ENCODE data around the gene PTPN9.
A peak's percentile ranks its signal among the peaks of the same experiment; 100 is the strongest.
"Not testable (repeated sequence)": the region's sequence is repeated elsewhere in the genome, so short reads cannot be mapped to it uniquely, and the experiment has no call there.

Gene PTPN9

DNA sequence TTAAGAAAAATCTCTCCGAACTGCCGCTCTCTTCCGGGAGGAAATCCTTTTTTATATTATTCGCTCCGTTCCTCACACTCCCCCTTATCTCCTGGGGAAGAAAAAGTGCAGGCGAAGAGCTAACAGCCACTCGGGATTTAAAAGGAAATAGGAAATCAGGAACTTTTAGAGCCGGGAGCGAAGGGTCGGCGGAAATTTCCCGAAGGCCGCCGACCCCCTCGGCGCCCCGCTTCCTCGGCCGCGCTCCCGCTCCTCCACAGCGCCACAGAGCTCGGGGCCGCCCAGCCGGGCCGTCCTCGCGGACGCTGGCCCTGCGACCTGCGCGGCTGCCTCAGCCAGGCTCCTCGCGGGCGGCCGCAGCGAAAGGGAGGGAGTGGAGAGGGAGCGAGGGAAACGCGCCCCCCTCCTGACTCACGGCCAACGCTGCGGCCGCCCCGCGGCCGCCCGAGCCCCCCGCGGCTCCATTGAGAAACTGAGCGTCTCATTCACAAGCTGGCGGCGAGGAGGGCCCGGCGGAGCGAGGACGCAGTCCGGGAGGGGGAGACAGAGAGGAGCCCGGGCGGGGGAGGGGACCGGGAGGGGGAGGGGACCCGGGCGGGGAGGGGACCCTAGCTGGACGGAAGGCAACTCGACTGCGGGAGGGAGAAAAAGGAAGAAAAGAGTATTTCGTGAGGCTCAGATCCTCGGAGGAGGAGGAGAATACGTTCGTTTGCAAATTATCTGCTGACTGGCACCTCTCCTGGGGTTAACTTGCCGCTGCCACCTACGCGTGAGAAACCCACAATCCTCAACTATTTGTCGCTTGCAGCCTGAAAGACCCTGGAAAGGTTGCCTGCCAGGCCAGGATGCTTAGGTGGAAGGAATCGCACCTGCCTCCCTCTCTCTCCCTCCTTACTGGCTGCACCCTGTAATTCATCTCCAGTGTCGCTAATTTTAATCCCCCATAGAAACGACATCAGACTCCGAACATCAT, at the start of gene PTPN9:
TSS of gene PTPN9 (minus strand) at position 368 of the 973 bp plus-strand sequence. CDS start 539 bp downstream, outside the sequence.
- DNase-seq, result peak; percentile 65

DNA sequence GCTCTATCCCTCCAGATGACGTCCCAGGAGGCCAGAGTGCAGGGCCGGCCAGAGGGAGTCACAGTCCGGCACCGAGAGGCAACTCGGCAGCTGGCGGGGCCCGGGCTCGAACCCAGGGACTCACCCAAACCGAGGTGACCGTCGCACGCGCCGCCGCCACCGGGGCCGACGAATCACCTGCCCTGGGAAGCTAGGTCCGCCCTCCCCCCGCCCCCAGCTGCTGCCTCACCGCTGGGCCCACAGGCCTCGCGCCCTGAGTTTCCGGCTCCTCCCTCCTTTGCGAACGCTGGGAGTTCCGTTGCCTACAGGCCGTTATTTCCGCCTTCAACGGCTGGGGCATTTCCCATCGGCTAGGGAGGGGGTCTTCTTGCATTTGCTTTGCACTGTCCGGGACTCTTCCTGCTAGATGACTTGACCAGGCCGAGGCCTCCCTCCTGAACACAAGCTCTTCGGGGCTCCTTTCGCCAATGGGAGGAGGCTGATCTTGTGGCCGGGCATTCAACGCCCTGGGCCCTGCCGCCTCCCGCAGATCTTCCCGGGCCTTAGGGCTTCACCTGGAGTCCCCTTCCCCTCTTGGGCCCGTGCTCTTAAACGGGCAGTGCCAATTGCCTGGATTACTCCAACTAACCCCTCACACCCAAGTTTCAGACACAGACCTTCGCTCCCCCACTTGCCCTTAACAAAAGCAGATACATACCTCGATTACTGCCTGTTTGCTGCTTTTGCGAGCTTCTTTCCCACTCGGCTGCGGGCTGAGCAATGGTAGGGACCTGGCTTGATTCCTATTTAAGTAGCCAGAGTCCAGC, 46.6 kb upstream of the PTPN9 start, which contains the start of gene SNUPN:
TSS of gene SNUPN (minus strand) at position 184 of the 806 bp plus-strand sequence. CDS start 4,674 bp downstream, outside the sequence.
- peak; percentile 88 for DNase-seq

DNA sequence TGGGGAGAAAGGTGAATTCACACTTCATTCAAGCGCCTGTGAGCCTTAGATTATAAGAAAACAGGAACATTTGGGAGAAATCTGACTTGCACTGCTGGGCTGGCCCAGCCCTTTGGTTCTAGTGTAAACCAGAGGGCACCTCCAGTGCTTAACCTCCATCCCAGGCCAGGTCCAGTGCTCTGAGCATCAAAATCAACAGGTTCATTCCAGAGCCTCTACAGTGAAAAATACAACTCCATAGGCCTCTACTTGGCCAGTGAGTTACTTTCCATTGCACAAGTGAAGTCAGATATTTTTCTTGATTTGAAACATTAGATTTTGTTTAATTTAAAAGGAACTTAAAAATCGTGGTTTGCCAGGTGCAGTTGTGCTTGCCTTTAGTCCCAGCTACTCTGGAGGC, 43.4 kb upstream of the PTPN9 start:
- no peak for DNase-seq

DNA sequence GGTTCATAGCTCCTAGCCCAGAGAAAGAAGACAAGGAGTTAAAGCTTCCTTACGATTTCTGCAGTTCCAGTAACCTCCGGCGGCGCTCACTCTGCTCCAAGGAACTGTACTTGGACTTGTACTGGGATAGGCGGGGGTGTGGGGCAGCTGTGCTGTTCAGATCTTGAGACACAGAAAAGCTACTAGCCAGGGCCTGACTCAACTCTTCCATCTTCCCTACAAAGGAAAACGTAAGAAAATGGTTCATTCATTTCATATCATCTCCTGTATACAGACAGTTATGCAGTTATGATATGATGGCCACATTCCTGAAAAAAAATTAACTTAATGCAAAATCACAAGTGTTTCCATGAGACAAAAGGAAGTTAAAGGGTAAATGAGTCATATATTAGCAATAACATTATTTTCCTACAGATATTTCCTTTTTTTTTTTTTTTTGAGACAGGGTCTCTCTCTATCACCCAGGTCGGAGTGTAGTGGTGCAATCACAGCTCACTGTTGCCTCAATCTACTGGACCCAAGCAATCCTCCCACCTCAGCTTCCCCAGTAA, 41.8 kb upstream of the PTPN9 start:
- DNase-seq, result no peak

DNA sequence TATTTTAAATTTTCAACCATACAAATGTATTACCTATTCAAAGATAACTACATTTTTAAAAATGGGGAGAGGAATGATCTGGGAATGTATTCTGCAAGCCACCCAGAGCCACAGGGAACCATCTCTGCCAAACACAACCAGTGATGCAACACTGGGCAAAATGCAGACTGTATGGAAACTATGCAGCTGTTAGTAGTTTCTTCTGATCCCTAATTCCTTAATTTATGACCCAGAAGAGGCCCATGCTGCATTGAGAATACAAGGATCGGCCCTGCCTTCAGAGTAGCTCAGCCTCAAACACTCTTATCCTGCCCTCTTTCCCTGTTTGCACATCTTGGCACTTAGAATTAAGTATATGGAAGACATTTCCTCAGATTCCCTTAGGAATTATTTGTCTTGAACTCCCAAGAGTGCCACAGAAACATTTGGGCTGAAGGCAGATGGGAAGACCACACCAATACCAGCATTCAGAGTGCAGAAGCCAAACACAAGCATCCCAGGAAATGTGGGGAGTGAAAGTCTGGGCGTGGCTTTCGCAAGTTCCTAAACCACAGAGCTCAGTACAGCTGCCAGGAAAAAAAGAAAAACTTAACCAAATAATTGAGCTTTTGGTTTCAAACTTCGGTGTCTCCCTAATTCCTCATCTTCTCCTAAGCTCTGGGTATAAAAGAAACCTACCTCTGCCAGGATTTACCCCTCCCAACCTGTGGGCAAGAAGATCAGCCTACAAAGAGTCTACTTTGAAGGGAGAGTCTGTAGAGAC, 41.1 kb upstream of the PTPN9 start:
- no peak for DNase-seq

DNA sequence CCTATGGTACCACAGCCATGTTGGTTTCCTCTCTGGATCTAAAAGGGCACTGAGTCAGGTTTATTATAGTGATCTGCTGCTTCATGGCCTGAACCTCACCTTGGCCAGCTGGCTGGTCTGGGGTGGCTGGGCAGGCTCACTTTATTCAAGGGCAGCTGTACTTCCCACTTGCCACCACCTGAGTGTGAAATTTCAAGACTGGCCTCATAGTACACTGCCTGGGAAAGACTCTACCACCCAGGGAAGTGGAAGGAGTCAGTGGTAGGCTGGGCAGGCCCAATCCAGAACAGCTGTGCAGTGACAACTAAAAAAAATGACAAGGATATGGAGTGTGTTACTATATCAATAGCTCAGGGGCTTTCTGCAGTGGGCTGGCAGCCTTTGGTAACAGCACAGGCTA, 37.7 kb upstream of the PTPN9 start:
- no peak for DNase-seq

DNA sequence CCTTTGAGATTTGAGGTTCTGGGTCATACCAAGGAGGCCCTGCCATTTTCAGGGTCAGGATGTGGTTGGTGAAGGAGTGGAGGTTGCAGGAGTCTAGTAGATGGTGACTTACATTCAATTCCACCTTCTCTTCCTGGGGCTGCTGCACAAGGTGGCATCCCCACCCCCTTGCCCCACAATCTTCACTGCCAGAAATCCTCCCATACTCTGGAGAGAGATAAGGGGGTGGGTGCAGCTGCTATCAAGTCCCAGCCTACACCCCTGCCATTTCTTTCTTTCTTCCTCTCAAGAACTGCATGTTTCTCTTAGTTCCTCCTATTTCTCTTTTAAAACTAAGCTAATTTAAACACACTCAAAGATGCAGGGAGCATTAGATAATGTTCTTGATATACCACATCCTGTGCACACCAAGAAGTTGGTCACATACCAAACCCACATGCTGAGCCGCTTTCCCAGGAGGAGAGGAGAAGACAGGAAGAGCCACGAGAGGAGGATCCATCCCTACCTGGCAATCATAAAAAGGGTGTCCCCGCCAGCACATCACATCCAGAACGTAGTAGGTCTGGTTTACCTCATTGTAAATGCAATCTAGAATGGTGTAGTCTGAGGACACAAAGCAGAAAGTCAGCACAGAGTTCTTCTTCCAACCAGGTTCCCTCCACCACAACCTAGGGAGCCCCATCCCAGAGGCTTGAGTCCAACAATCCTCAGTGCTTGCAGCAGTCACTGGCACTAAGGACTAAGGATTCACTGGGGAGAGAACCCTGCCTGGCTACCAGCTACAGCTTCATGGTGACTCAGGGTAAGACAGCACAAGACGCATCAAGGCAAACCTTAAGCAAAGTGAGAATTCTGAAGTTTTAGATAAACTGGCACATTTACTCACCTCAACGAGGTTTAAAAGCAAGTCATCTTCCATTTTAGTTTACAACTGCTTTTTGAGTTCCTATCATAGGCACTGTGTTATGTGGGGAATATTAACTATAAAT, 27.9 kb upstream of the PTPN9 start:
- DNase-seq, result no peak

DNA sequence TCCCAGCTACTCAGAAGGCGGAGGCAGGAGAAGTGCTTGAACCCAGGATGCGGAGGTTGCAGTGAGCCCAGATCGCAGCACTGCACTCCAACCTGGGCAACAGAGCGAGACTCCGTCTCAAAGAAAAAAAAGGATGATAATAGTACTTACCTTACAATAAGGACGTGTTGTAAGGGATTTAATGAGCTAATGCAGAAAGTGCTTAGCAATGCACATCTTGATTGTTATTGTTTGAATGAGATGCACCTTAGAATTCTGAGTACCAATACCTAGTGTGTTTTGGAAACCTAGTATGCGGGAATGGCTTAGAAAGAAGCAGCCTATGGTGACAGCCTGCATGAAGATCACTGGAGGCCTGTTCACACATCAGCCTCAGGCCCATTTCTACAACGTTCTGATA, 26.9 kb upstream of the PTPN9 start:
- DNase-seq, result no peak

DNA sequence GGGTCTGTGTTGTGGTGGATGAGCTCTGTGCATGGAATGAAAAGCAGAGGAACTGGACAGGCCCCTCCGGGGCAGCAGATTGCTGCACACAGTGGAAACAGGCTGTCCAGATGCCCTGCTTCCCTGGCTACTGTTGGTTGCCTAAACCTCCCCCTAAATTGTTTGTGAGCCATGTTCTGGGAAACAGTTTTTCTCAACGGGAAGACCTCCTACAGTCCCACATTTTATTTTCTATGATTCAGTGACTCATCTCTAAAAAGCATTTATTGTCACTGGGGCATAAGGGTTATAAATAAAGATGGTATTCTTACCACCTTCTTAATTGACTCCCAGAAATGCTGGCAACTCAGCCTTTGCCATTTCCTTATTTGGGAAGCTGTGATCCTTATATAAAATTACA, 20.3 kb upstream of the PTPN9 start:
- DNase-seq, result no peak

DNA sequence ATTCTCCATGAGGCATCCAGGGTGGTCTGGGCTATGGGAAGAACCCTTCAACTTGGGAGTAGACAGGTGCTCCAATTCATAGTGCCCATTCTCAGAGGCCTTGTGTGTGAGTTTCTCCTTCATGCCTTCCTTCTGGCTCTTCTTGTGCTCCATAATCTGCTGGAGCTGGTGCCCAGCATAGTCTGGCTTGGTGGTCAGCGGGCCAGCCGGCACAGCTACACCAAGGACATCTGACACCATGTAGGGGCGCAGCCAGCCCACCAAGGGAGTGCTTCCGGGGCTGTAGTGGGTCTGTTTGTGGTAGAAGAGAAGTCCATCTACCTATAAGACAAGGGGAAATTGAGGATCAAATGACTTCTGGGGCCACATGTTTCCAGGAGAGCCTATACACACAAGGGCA, 19.2 kb upstream of the PTPN9 start:
- no peak for DNase-seq

DNA sequence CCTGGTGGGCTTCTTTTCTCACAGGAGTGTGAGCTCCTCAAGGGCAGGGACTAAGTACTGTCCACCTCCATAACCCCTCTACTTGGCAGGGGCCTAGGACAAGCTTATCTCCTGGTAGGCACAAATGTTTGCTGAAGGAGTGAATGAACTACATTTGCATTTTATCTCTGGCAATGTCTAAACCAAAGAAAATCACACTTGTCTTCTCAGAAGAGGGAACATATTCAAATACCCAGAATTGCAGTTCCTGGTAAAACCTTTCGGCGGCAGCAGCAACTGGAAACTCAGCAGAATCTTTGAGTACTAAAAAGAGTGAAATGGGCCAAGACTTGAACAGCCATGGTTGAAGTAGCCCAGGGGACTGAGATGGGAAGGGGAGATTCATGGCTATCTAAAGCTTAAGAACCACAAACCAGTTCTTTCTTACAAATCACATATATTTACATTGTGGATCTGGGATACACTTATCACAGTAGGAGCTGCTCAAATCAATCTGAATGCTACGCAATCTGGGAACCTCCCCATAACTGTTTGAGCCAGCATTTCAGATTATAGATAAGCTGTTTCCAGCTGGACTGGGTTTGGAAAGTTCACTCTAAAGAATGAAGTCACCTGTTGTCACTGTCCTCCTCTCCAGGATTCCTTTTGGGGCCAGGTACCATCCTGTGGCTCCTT, 18.7 kb upstream of the PTPN9 start:
- no peak for DNase-seq

DNA sequence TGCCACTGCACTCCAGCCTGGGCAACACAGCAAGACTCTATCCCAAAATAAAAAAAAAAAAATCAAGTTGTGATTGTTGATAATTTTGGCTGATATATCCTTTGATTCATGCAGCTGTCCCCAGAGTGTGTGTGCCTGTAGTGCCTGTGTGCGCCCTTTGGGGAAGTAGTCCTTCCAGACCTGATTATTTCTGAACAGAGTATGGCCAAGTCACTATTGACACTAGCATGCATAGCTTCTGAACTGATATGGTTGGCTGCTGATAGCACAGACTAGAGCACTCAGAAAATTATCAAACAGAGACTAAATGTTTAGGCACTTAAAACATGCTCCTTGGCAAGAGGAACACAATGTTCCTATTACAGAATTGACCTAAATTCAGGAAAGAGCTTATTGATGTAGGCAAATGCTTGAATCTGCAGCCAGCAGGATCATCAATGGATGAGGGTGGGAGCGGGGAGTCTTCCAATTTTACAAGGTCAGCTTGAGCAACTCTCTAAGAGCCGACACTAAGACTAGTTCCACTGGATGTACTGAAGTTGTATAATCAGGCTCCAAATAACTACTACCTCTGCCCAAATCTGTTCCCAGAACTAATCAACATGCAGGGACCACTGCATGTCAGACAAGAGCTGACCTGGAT, 17.7 kb upstream of the PTPN9 start:
- no peak for DNase-seq

DNA sequence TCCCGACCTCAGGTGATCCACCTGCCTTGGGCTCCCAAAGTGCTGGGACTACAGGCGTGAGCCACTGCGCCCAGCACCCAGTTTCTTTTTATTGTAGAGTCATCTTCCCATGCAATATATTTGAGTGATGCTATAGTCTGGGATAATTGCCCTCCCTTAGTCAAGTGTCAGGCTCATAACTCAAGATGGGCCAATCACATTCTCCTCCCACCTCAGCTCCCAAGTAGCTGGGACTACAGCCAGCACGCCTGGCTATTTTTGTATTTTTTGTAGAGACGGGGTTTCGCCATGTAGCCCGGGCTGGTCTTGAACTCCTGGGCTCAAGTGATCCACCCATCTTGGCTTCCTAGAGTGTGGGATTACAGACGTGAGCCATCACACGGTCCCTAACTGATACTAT, 15.2 kb upstream of the PTPN9 start:
- DNase-seq, result no peak

DNA sequence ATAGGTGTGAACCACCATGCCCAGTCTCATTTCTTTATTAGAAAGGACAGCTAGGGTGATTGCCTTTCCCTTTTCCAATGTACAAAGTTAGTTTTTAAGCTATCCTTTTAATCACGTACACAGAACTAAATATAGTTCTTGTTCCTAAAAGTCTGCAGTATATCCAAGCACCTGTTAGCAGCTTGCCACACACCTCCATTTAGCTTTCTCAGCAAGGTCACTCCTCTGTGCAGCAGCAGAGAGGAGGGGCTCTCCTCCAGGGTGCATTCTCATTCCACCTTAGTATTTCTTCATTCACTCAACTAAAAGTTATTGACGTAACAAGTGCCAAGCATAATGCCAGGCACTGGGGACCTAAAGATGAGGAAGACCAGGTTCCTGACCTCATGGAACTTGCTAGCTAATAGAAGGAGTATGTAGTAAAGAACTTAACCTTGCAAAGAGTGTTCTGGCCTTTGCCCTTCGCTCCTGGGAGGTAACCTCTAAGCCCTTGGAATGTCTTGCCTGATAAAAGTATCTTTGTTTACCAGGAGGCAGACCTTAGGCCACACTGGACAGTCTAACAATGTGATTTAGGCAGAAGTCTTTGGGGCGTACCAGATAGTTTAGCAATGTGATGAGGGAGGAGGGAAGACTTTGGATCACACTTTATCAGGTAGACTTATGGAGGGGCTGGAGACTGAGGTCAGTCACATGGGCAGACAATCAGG, 12.7 kb upstream of the PTPN9 start:
- DNase-seq, result no peak

DNA sequence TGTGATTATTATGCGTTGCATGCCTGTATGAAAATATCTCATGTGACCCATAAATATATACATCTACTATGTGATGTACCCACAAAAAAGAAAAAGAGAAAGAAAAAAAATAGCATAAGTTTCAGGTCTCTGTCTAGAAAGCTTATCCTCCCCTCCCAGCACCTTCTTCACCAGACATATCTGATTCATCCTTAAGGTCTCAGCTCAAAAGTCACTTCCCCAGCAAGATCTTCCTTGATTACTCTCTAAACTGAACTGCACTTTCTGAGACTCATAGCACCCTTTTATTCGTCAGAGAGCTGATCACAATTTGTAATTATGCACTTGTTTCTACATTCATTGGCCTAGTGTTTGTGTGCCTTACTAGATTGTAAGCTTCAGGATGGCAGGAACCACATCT, 11.1 kb upstream of the PTPN9 start:
- no peak for DNase-seq

DNA sequence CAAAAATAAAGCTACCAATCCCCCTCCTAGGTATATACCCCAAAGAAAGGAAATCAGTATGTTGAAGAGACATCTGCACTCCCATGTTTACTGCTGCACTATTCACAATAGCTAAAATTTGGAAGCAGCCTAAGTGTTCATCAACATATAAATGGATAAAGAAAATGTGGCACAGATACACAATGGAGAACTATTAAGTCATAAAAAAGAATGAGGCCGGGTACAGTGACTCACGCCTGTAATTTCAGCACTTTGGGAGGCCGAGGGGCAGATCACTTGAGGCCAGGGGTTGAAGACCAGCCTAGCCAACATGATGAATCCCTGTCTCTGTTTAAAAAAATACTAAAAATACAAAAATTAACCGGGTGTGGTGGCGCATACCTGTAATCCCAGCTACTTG, 10.0 kb upstream of the PTPN9 start:
- no peak for DNase-seq

DNA sequence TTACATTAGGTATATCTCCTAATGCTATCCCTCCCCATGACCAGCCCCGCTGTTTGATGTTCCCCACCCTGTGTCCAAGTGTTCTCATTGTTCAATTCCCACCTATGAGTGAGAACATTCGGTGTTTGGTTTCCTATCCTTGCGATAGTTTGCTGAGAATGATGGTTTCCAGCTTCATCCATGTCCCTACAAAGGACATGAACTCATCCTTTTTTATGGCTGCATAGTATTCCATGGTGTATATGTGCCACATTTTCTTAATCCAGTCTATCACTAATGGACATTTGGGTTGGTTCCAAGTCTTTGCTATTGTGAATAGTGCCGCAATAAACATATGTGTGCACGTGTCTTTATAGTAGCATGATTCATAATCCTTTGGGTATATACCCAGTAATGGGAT, 7.3 kb upstream of the PTPN9 start:
- not testable (repeated sequence) for DNase-seq

DNA sequence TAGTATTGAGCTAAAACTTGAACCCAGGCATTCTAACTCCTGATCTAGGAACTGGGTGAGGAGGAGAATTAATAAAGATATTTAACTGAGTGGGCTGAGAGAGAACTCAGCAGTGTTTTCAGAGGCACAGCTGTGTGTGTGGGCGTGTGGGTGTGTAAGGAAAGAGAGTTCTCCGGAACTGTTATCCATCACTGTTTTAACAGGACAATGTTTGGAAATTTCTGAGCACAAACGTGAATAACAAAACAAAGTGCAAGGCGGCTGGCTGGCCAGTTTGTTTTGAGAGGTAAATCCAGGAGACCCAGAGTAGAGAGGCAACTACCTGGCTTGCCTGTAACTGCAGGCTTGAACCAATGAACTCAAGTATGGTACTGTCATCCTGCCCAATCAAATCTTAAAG, 5.0 kb upstream of the PTPN9 start:
- DNase-seq, result no peak

DNA sequence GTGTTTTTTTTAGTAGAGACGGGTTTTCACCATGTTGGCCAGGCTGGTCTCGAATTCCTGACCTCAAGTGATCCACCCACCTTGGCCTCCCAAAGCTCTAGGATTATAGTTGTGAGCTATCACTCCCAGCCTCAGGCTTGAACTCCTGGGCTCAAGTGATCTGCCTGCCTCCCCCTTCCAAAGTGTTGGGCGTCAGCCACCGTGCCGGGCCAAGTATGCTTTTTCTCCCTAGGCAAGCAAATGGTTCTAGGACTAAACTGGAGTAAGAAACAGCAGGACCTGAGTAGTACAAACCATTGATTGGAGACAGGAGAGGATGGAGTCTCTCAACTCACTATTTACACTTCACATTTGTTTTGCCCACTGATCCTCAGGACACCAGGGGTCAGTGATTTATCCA, 4.6 kb upstream of the PTPN9 start:
- DNase-seq, result no peak

DNA sequence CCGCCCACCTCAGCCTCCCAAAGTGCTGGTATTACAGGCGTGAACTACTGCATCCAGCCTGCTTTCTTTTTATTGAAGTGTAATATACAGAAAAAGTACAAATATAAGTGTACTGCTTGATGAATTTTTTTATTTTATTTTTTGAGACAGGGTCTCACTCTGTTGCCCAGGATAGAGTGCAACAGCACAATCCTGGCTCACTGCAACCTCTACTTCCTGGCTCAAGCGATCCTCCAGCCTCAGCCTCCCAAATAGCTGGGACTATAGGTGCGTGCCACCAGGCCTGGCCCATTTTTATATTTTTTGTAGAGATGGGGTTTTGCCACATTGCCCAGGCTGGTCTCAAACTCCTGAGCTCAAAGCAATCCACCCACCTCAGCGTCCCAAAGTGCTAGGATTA, 3.8 kb upstream of the PTPN9 start:
- DNase-seq, result not testable (repeated sequence)

All from NCI-H1436 (cell line).